GM18511 (cell line): ENCODE measurements around the gene AFF3.
"Not testable (repeated sequence)": the region's sequence is repeated elsewhere in the genome, so short reads cannot be mapped to it uniquely, and the experiment has no call there.

Source experiments
- ATAC-seq: cut with Tn5 transposase; IDR thresholded peaks from one replicate; pipeline ENCODE4 v1.9.1; 2021; ENCODE audit warnings: mild to moderate bottlenecking, moderate library complexity; ENCODE audit not compliant: unreplicated experiment

The AFF3 gene

GRCh38 chr2:99936065-99936464, 206.3 kb downstream of the AFF3 start:
- no peak for ATAC-seq

- no peak for ATAC-seq
These were observed 206.7 kb downstream of the AFF3 start for GRCh38 chr2:99935662-99936061.

- ATAC-seq, result no peak
These were observed 208.3 kb downstream of the AFF3 start for GRCh38 chr2:99933894-99934650.

GRCh38 chr2:99933491-99933890, 208.9 kb downstream of the AFF3 start:
- ATAC-seq, result not testable (repeated sequence)

GRCh38 chr2:99928470-99929053, 213.8 kb downstream of the AFF3 start:
- ATAC-seq, result no peak

GRCh38 chr2:99927690-99928207, 214.6 kb downstream of the AFF3 start:
- ATAC-seq, result not testable (repeated sequence)

- ATAC-seq, result no peak
These were observed 215.4 kb downstream of the AFF3 start for GRCh38 chr2:99926986-99927385.

GRCh38 chr2:99925960-99926359, 216.4 kb downstream of the AFF3 start:
- no peak for ATAC-seq

- no peak for ATAC-seq
These were observed 219.7 kb downstream of the AFF3 start for GRCh38 chr2:99922664-99923063.

GRCh38 chr2:99921903-99922302, 220.5 kb downstream of the AFF3 start:
- no peak for ATAC-seq

GRCh38 chr2:99918389-99918788, 224.0 kb downstream of the AFF3 start:
- no peak for ATAC-seq

- no peak for ATAC-seq
These were observed 227.2 kb downstream of the AFF3 start for GRCh38 chr2:99915108-99915675.

- no peak for ATAC-seq
These were observed 230.7 kb downstream of the AFF3 start for GRCh38 chr2:99911736-99912135.

- ATAC-seq, result no peak
These were observed 231.5 kb downstream of the AFF3 start for GRCh38 chr2:99910902-99911301.

- ATAC-seq, result no peak
These were observed 236.8 kb downstream of the AFF3 start for GRCh38 chr2:99905636-99906035.

- ATAC-seq, result no peak
These were observed 237.4 kb downstream of the AFF3 start for GRCh38 chr2:99905025-99905424.

- ATAC-seq, result no peak
These were observed 238.4 kb downstream of the AFF3 start for GRCh38 chr2:99903981-99904380.

GRCh38 chr2:99900556-99900955, 241.8 kb downstream of the AFF3 start:
- ATAC-seq, result no peak

- no peak for ATAC-seq
These were observed 242.5 kb downstream of the AFF3 start for GRCh38 chr2:99899882-99900281.

- no peak for ATAC-seq
These were observed 243.1 kb downstream of the AFF3 start for GRCh38 chr2:99899058-99899855.

- no peak for ATAC-seq
These were observed 243.9 kb downstream of the AFF3 start for GRCh38 chr2:99898336-99899048.
